Measurements from ENCODE around the gene MPG. TPM values are rescaled to one million over a fixed set of nuclear protein-coding genes. Genes with fewer than 3 reads are reported as not detected.

The MPG gene
- polyA plus RNA-seq, 1 of the 3 experiments (the other 2 are of a cell fraction): 98.3 TPM

- H3K27me3 ChIP-seq (ENCODE audit: insufficient read depth): no peaks in the 10 kb centered on the region
Observed at GRCh38 chr16:67884-68789, 9.9 kb upstream of the MPG start.

GRCh38 chr16:69181-69580, 8.8 kb upstream of the MPG start:
- Histone ChIP-seq H3K4me1 (ENCODE audit: control insufficient read depth in 1 of 2, insufficient read depth in 2 of 2, low read depth in 1 of 2, low read length in 1 of 2) (peaks cover 3 to 24% of the 10 kb centered on the region in 2 experiments; a peak in 3 of 4 replicates), H3K9ac (no peak overlapping the region)
- TF ChIP-seq REST (IDR thresholded peaks at IDR 0.05; ENCODE audit: low read depth, low read length) (no peak), RAD21 (IDR thresholded peaks at IDR 0.05; ENCODE audit: low read length) (no peak), RFX5 (IDR thresholded peaks at IDR 0.05; ENCODE audit: low read length) (no peak), EP300 (IDR thresholded peaks at IDR 0.05; ENCODE audit: borderline replicate concordance in 1 of 2, low read depth in 1 of 2, low read length in 1 of 2) (no peak), SIN3A (IDR thresholded peaks at IDR 0.05; ENCODE audit: borderline replicate concordance, low read depth, low read length) (no peak), RCOR1 (IDR thresholded peaks at IDR 0.05; ENCODE audit: low read length) (no peak), EZH2phosphoT487 (IDR thresholded peaks at IDR 0.05; ENCODE audit: borderline replicate concordance, low read depth) (no peak), SMC3 (IDR thresholded peaks at IDR 0.05; ENCODE audit: low read depth, low read length) (no peak), FOXJ3 (CRISPR knock-in tag; IDR thresholded peaks at IDR 0.05) (no peak), TEAD4 (IDR thresholded peaks at IDR 0.05; ENCODE audit: borderline replicate concordance, insufficient read depth) (no peak), MAX (IDR thresholded peaks at IDR 0.05; ENCODE audit: low read depth) (no peak), PBX3 (IDR thresholded peaks at IDR 0.05) (no peak), NFIC (IDR thresholded peaks at IDR 0.05; ENCODE audit: borderline replicate concordance) (no peak), GABPA (IDR thresholded peaks at IDR 0.05; ENCODE audit: low read depth) (no peak), FOXM1 (IDR thresholded peaks at IDR 0.05; ENCODE audit: low read depth) (no peak), GATA2 (CRISPR knock-in tag; IDR thresholded peaks at IDR 0.05) (no peak)

More at GRCh38 chr16:67884-68789, 9.9 kb upstream of the MPG start:
- no peak overlapping the region for H2AFZ ChIP-seq (ENCODE audit: low read depth)
- no peak overlapping the region for H3K9ac ChIP-seq
- ChIA-PET CTCF (interaction anchor here (1.0 to 21.2 kb wide), 7 partner anchors 8 to 294 kb away, joined by 5 to 793 read pairs (median 11); partner anchors contain the start of gene HBQ1), POLR2A (interaction anchor here (0.6 kb wide), 1 partner anchor 13 kb away, joined by 3 read pairs; no protein-coding TSS in a partner anchor)
- peaks cover 68% of the 10 kb centered on the region for H4K20me1 ChIP-seq (ENCODE audit: insufficient read depth)
- peaks cover 3 to 14% of the 10 kb centered on the region in 2 experiments; a peak in 3 of 4 replicates for H3K4me1 ChIP-seq (ENCODE audit: control insufficient read depth in 1 of 2, insufficient read depth in 2 of 2, low read depth in 1 of 2, low read length in 1 of 2)
- 78% methylated on average over 7 of the region's 27 CpGs for WGBS (ENCODE audit: low lambda C conversion rate)
- H3K36me3 ChIP-seq (replicated peaks in 1 of 2; ENCODE audit: control insufficient read depth in 1 of 2, insufficient read depth in 2 of 2, low read length in 1 of 2): peaks cover 3 to 13% of the 10 kb centered on the region in 2 experiments
- TF ChIP-seq GABPA (IDR thresholded peaks at IDR 0.05; ENCODE audit: low read depth): no peak
- TF ChIP-seq RXRA (IDR thresholded peaks at IDR 0.05; ENCODE audit: borderline replicate concordance, low read depth): no peak
- TF ChIP-seq JUND (IDR thresholded peaks at IDR 0.05): no peak
- TF ChIP-seq SIN3A (IDR thresholded peaks at IDR 0.05; ENCODE audit: borderline replicate concordance, low read depth, low read length): no peak
- TF ChIP-seq MEF2A (IDR thresholded peaks at IDR 0.05; ENCODE audit: borderline replicate concordance, low read depth): no peak
- no peak for TF ChIP-seq TCF12 (IDR thresholded peaks at IDR 0.05)
- no peak for TF ChIP-seq SMC3 (IDR thresholded peaks at IDR 0.05; ENCODE audit: low read depth, low read length)
- TF ChIP-seq CHD2 (IDR thresholded peaks at IDR 0.05; ENCODE audit: low read length, partially characterized antibody): no peak
- TF ChIP-seq FOXM1 (IDR thresholded peaks at IDR 0.05; ENCODE audit: low read depth): no peak
- TF ChIP-seq USF1 (IDR thresholded peaks at IDR 0.05; ENCODE audit: borderline replicate concordance, low read depth): no peak
- H3K4me3 ChIP-seq (ENCODE audit: low read depth in 2 of 2, low read length in 1 of 2): no peak overlapping the region
- no peak overlapping the region for H3K27ac ChIP-seq (ENCODE audit: low read depth in 2 of 2, low read length in 1 of 2)
- no peaks in the 10 kb centered on the region for H3F3A ChIP-seq (replicated peaks; ENCODE audit: insufficient read depth)
- H3K9me2 ChIP-seq: no peaks in the 10 kb centered on the region
- no peak for DNase-seq
- no peak overlapping the region for H3K4me2 ChIP-seq
- H3K79me2 ChIP-seq (ENCODE audit: insufficient read depth): peaks cover 57% of the 10 kb centered on the region
- no peaks in the 10 kb centered on the region for H3K9me3 ChIP-seq

More at GRCh38 chr16:69181-69580, 8.8 kb upstream of the MPG start:
- H3F3A ChIP-seq (replicated peaks; ENCODE audit: insufficient read depth): peaks cover 3% of the 10 kb centered on the region
- H3K4me2 ChIP-seq: no peak overlapping the region
- ChIA-PET CTCF (interaction anchor here (1.0 to 21.2 kb wide), 8 partner anchors 9 to 293 kb away, joined by 3 to 793 read pairs (median 6); partner anchors contain the start of genes HBQ1, POLR3K and SNRNP25), POLR2A (no interaction called here)
- H3K79me2 ChIP-seq (ENCODE audit: insufficient read depth): peaks cover 57% of the 10 kb centered on the region
- H3K9me3 ChIP-seq: no peaks in the 10 kb centered on the region
- 85% methylated on average over 4 of the region's 8 CpGs for WGBS (ENCODE audit: low lambda C conversion rate)
- no peak for DNase-seq
- H4K20me1 ChIP-seq (ENCODE audit: insufficient read depth): peaks cover 68% of the 10 kb centered on the region
- H3K27me3 ChIP-seq (ENCODE audit: insufficient read depth): no peaks in the 10 kb centered on the region
- H3K36me3 ChIP-seq (replicated peaks in 1 of 2; ENCODE audit: control insufficient read depth in 1 of 2, insufficient read depth in 2 of 2, low read length in 1 of 2): peaks cover under 1 to 4% of the 10 kb centered on the region in 2 experiments
- no peak overlapping the region for H3K27ac ChIP-seq (ENCODE audit: low read depth in 2 of 2, low read length in 1 of 2)
- no peak overlapping the region for H2AFZ ChIP-seq (ENCODE audit: low read depth)
- H3K4me3 ChIP-seq (ENCODE audit: low read depth in 2 of 2, low read length in 1 of 2): no peak overlapping the region
- no peaks in the 10 kb centered on the region for H3K9me2 ChIP-seq
